ENCODE measurements around the gene NUP188. TPM values are rescaled to one million over a fixed set of nuclear protein-coding genes. Genes with fewer than 3 reads are reported as not detected.

Gene NUP188
- total RNA-seq, 1 donor from 2014 or later, result 103 TPM

DNA sequence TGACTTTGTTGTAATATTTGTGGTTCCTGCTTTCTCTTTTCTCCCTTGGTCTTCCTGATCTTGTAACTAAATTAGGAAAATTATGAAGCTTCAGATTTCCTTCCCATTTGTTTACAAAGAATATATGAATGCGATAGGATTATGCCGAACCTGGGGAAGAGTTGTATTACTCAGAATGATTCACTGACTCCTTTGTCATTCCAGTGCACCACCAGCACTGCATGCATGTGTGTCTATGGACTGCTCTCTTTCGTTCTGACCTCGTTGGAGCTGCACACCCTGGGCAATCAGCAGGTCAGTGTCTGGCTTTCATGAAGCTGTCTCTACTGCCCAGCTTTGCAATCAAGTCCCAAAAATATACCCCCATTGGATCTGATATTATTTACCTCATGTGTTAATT is 25.5 kb downstream of the NUP188 start:
- DNase-seq (no peak), ATAC-seq (ENCODE audit: low read depth) (no peak)
- H3K36me3 Mint-ChIP-seq (ENCODE audit: low read depth), result peaks cover 88% of the 10 kb centered on the region
- ChIA-PET CTCF (no interaction called here), POLR2A (no interaction called here)
- intact Hi-C loops (cut with micrococcal nuclease), result no loop called here
- H3K9me3 Mint-ChIP-seq, result no peaks in the 10 kb centered on the region
- no peak overlapping the region for H3K27ac Mint-ChIP-seq
- no peak overlapping the region for H3K4me3 Mint-ChIP-seq
- H3K27me3 Mint-ChIP-seq, result no peaks in the 10 kb centered on the region
- TF ChIP-seq, protein P1, sequence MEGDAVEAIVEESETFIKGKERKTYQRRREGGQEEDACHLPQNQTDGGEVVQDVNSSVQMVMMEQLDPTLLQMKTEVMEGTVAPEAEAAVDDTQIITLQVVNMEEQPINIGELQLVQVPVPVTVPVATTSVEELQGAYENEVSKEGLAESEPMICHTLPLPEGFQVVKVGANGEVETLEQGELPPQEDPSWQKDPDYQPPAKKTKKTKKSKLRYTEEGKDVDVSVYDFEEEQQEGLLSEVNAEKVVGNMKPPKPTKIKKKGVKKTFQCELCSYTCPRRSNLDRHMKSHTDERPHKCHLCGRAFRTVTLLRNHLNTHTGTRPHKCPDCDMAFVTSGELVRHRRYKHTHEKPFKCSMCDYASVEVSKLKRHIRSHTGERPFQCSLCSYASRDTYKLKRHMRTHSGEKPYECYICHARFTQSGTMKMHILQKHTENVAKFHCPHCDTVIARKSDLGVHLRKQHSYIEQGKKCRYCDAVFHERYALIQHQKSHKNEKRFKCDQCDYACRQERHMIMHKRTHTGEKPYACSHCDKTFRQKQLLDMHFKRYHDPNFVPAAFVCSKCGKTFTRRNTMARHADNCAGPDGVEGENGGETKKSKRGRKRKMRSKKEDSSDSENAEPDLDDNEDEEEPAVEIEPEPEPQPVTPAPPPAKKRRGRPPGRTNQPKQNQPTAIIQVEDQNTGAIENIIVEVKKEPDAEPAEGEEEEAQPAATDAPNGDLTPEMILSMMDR (IDR thresholded peaks at IDR 0.05), result no peak
- H3K4me1 Mint-ChIP-seq, result no peaks in the 10 kb centered on the region

DNA sequence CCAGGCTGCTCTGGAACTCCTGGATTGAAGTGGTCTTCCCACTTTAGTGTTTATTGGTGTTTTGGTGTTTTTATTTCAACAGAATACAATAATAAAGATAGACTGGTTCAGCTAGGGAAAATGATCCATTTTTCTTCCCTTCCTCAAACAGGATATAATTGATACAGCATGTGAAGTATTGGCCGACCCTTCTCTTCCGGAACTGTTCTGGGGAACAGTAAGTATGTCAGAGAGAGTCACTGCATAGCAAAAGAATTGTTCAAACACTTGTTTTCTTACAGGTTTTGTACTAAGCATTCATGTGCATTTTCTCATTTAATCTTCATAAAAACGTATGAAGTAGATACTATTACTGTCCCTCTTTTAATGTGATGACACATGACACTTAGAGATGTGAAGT is 31.6 kb downstream of the NUP188 start:
- CTCF ChIA-PET, result no interaction called here
- intact Hi-C loops (cut with micrococcal nuclease), result no loop called here
- DNase-seq (no peak), ATAC-seq (ENCODE audit: low read depth) (no peak)
- Mint-ChIP-seq H3K4me1 (no peaks in the 10 kb centered on the region), H3K4me3 (no peak overlapping the region), H3K36me3 (ENCODE audit: low read depth) (peaks cover 85% of the 10 kb centered on the region), H3K27me3 (no peaks in the 10 kb centered on the region), H3K9me3 (no peaks in the 10 kb centered on the region), H3K27ac (no peak overlapping the region)
- POLR2A ChIA-PET, result no interaction called here
- TF ChIP-seq, protein P1 (IDR thresholded peaks at IDR 0.05), result no peak

DNA sequence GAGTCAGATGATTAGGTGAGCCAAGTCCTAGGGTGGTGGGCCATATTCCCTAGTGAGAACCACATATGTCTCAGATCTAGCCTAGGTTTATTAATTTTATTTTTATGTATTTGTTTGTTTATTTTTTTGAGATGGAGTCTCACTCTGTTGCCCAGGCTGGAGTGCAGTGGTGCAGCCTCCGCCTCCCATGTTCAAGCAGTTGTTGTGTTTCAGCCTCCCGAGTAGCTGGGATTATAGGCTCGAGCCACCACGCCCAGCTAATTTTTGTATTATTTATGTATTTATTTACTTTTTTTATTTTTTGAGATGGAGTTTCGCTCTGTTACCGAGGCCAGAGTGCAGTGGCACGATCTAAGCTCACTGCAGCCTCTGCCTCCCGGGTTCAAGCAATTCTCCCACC is 36.0 kb downstream of the NUP188 start:
- peaks cover 92% of the 10 kb centered on the region for H3K36me3 Mint-ChIP-seq (ENCODE audit: low read depth)
- no peak overlapping the region for H3K4me3 Mint-ChIP-seq
- no peak for DNase-seq
- ATAC-seq (ENCODE audit: low read depth), result no peak
- H3K27me3 Mint-ChIP-seq, result no peaks in the 10 kb centered on the region
- H3K4me1 Mint-ChIP-seq, result no peaks in the 10 kb centered on the region
- H3K9me3 Mint-ChIP-seq, result no peaks in the 10 kb centered on the region
- TF ChIP-seq, protein P1 (IDR thresholded peaks at IDR 0.05), result no peak
- POLR2A ChIA-PET, result no interaction called here
- CTCF ChIA-PET, result no interaction called here
- intact Hi-C loops (cut with micrococcal nuclease), result no loop called here
- H3K27ac Mint-ChIP-seq, result no peak overlapping the region

DNA sequence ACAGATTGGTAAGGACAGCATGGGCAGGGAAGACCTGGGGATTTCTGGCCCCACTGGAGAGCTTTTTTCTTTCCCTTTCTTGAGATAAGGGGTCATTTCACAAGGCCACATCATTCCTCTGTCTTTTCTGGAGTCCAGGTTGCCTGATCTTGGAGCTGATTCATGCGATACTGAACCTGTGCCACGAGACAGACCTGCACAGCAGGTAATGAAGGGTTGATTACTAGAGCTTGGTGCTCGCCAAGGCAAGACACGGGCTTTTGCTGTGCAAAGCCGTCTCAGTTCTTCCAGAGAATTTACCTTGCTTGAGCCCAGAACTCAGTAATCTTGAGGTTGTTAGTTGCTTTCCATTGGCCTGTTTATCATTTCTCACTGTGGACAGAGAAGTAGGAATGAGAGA is 39.2 kb downstream of the NUP188 start:
- Mint-ChIP-seq H3K27ac (no peak overlapping the region), H3K4me1 (no peaks in the 10 kb centered on the region), H3K27me3 (no peaks in the 10 kb centered on the region), H3K9me3 (no peaks in the 10 kb centered on the region), H3K36me3 (ENCODE audit: low read depth) (peaks cover 79% of the 10 kb centered on the region), H3K4me3 (no peak overlapping the region)
- intact Hi-C loops (cut with micrococcal nuclease), result no loop called here
- ATAC-seq (ENCODE audit: low read depth) (no peak), DNase-seq (no peak)
- TF ChIP-seq, protein P1 (IDR thresholded peaks at IDR 0.05), result no peak
- ChIA-PET POLR2A (interaction anchor here (0.6 to 0.7 kb wide), 2 partner anchors 23 to 1819 kb away, joined by 3 read pairs; no protein-coding TSS in a partner anchor), CTCF (no interaction called here)

DNA sequence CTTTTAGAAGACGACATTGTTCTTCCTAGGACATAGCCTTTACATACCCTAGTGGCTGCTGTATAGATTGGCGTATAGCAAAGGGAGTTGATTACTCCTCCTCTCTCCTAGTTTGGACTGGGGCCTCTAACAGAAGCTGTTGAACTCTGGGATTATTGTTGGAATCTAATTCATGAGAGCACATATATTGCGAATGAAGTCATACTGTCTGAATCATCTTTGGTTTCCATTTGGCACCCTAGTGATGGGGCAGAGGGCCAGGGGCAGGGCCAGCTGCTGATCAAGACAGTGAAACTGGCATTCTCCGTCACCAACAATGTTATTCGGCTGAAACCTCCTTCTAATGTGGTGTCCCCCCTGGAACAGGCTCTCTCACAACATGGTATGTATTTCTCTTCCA is 40.3 kb downstream of the NUP188 start:
- ChIA-PET CTCF (no interaction called here), POLR2A (no interaction called here)
- no peak for DNase-seq
- intact Hi-C loops (cut with micrococcal nuclease), result no loop called here
- Mint-ChIP-seq H3K36me3 (ENCODE audit: low read depth) (peaks cover 76% of the 10 kb centered on the region), H3K27ac (no peak overlapping the region), H3K9me3 (no peaks in the 10 kb centered on the region), H3K4me3 (no peak overlapping the region), H3K27me3 (no peaks in the 10 kb centered on the region), H3K4me1 (no peaks in the 10 kb centered on the region)
- TF ChIP-seq, protein P1 (IDR thresholded peaks at IDR 0.05), result no peak
- no peak for ATAC-seq (ENCODE audit: low read depth)

Data from activated B cell treated with CpG ODN at 0.5 μM for 24 hours (primary cell).